ENCODE results near the gene TIGAR. TPM values are rescaled to one million over a fixed set of nuclear protein-coding genes. Genes with fewer than 3 reads are reported as not detected.

The TIGAR gene
- total and polyA plus RNA-seq, 2 donors (not counting 3 experiments of a cell fraction or from before 2014, with no cell fraction given), result 5.6 to 31.2 TPM

GRCh38 chr12:4284306-4284705 lies 36.7 kb upstream of the TIGAR start:
- no peak for DNase-seq (ENCODE audit: low read depth, low spot score)
- no peaks in the 10 kb centered on the region for H4K20me1 ChIP-seq (replicated peaks; ENCODE audit: control insufficient read depth, extremely low read depth, insufficient read depth, low read length)
- H3K4me3 ChIP-seq (replicated peaks in 1 of 3; ENCODE audit: insufficient read depth in 1 of 3, low read depth in 1 of 3, low read length in 3 of 3), result no peak overlapping the region
- H3K27ac ChIP-seq (ENCODE audit: insufficient read depth, low read depth, low read length), result no peak overlapping the region
- no peaks in the 10 kb centered on the region for H3K9me3 ChIP-seq (replicated peaks; ENCODE audit: control insufficient read depth, insufficient read depth, low read length)
- H3K79me2 ChIP-seq (ENCODE audit: control insufficient read depth, insufficient read depth, low read length), result no peaks in the 10 kb centered on the region
- H3K36me3 ChIP-seq (ENCODE audit: control insufficient read depth in 2 of 2, extremely low read depth in 1 of 2, insufficient read depth in 2 of 2, low read length in 2 of 2), result no peaks in the 10 kb centered on the region
- no peak overlapping the region for H3K4me2 ChIP-seq (ENCODE audit: insufficient read depth, low read length)
- CTCF ChIA-PET, result no interaction called here
- H2AFZ ChIP-seq (ENCODE audit: low read depth, low read length), result no peak overlapping the region
- no peaks in the 10 kb centered on the region for H3K4me1 ChIP-seq (ENCODE audit: control insufficient read depth, extremely low read depth, insufficient read depth, low read length)
- BruUV-seq (replicated peaks), result no TSS peak
- H3K9me1 ChIP-seq (replicated peaks; ENCODE audit: control insufficient read depth, extremely low read depth, insufficient read depth, low read length), result no peaks in the 10 kb centered on the region
- intact Hi-C loops (cut with micrococcal nuclease) (no loop called here), dilution Hi-C loops (cut with MboI; ENCODE audit: extremely low pct_ligation_motif_present, low sequenced_read_pairs) (no loop called here)
- no peak for FAIRE-seq
- POLR2A ChIA-PET, result interaction anchor here (0.7 kb wide), 1 partner anchor 8 kb away, joined by 3 read pairs; no protein-coding TSS in a partner anchor
- peaks cover 0 to 2% of the 10 kb centered on the region in 2 experiments for H3K27me3 ChIP-seq (ENCODE audit: control insufficient read depth in 2 of 2, insufficient read depth in 2 of 2, low read length in 2 of 2)
- no peak for TF ChIP-seq GATA2 (IDR thresholded peaks at IDR 0.05; ENCODE audit: insufficient read depth, insufficient read length, low read depth, low read length)
- TF ChIP-seq FOS (IDR thresholded peaks at IDR 0.05; ENCODE audit: borderline replicate concordance, insufficient read depth, low read length), result no peak
- no peak for TF ChIP-seq POLR2A (IDR thresholded peaks at IDR 0.05; ENCODE audit: low read depth, low read length)
- no peak for TF ChIP-seq POLR2AphosphoS5 (IDR thresholded peaks at IDR 0.05; ENCODE audit: insufficient read depth, low read depth, low read length)
- no peak for TF ChIP-seq EZH2 (IDR thresholded peaks at IDR 0.05; ENCODE audit: borderline replicate concordance, low read depth, low read length, severe bottlenecking)
- no peak for TF ChIP-seq JUN (IDR thresholded peaks at IDR 0.05; ENCODE audit: borderline replicate concordance, insufficient read depth, insufficient read length, low read depth)
- TF ChIP-seq CTCF (IDR thresholded peaks at IDR 0.05; ENCODE audit: extremely low read depth in 1 of 2, insufficient read depth in 1 of 2, low read depth in 1 of 2, low read length in 2 of 2), result no peak
- no peak for TF ChIP-seq MYC (IDR thresholded peaks at IDR 0.05; ENCODE audit: low read depth, low read length)
- no peak for TF ChIP-seq MAX (IDR thresholded peaks at IDR 0.05; ENCODE audit: insufficient read depth, insufficient read length)
- no peak overlapping the region for H3K9ac ChIP-seq (replicated peaks; ENCODE audit: extremely low read depth, insufficient read depth, low read length)
